ENCODE measurements around the gene STK10. TPM values are rescaled to one million over a fixed set of nuclear protein-coding genes. Genes with fewer than 3 reads are reported as not detected.

The STK10 gene
- total and polyA plus RNA-seq, 2 experiments from 2014 or later: 7.5 to 17.8 TPM

GRCh38 chr5:172178301-172178987 is 9.6 kb downstream of the STK10 start (continued):
- TF ChIP-seq ZNF462 (CRISPR knock-in tag; IDR thresholded peaks at IDR 0.05) (no peak), ETS1 (IDR thresholded peaks at IDR 0.05) (no peak)

DNA sequence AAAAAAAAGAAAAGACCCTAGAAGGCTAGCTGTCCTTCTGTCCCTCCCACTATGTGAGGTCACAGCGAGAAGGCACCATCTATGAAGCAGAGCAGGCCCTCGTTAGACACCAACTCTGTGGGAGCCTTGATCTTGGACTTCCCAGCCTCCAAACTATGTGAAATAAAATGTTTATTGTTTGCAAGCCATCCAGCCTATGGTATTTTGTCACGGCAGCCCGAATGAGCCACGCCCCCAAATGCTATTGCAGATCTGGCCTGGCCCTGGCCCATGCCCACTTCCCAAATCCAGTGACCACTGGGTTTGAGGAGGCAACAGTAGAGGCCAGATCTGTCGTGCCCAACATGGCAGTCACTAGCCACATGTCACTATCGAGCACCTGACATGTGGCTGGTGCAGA is 10.8 kb downstream of the STK10 start:
- H3K27ac ChIP-seq (ENCODE audit: low read depth): no peak overlapping the region
- Mint-ChIP-seq H3K9me3 (no peaks in the 10 kb centered on the region; the same call in 2 of the 3 replicates), H3K4me3 (no peak overlapping the region), H3K36me3 (ENCODE audit: low read depth) (peaks cover 5% of the 10 kb centered on the region; the same call in 1 of the 3 replicates), H3K4me1 (peaks cover 36% of the 10 kb centered on the region), H3K27me3 (ENCODE audit: insufficient read depth, low read depth, poor library complexity) (peaks cover 10% of the 10 kb centered on the region), H3K27ac (no peak overlapping the region)
- no peak overlapping the region for H2AFZ ChIP-seq
- H3K4me3 ChIP-seq: no peak overlapping the region
- H4K20me1 ChIP-seq (replicated peaks; ENCODE audit: insufficient read depth): peaks cover 16% of the 10 kb centered on the region
- H3K4me1 ChIP-seq (ENCODE audit: insufficient read depth): peaks cover 31% of the 10 kb centered on the region
- no peak overlapping the region for H3K4me2 ChIP-seq
- H3K79me2 ChIP-seq (replicated peaks; ENCODE audit: insufficient read depth): peaks cover 37% of the 10 kb centered on the region
- no peaks in the 10 kb centered on the region for H3K27me3 ChIP-seq (ENCODE audit: insufficient read depth)
- DNase-seq (ENCODE audit: low spot score): no peak
- ATAC-seq: no peak
- H3K9me2 ChIP-seq (ENCODE audit: insufficient read depth): no peaks in the 10 kb centered on the region
- no peaks in the 10 kb centered on the region for H3K36me3 ChIP-seq (ENCODE audit: insufficient read depth)
- 0 out of 2 replicates have a peak, but pooled peaks cover 8% of the 10 kb centered on the region for H3F3A ChIP-seq (replicated peaks; ENCODE audit: low read depth)
- no peak for TF ChIP-seq REST (IDR thresholded peaks at IDR 0.05; ENCODE audit: unreplicated experiment)
- no peak for TF ChIP-seq ZNF114 (CRISPR knock-in tag; IDR thresholded peaks at IDR 0.05)
- TF ChIP-seq ETS1 (IDR thresholded peaks at IDR 0.05): no peak
- no peak for TF ChIP-seq EZH2phosphoT487 (IDR thresholded peaks at IDR 0.05; ENCODE audit: unreplicated experiment)
- TF ChIP-seq JUNB (IDR thresholded peaks at IDR 0.05; ENCODE audit: unreplicated experiment): no peak
- TF ChIP-seq, protein P1, sequence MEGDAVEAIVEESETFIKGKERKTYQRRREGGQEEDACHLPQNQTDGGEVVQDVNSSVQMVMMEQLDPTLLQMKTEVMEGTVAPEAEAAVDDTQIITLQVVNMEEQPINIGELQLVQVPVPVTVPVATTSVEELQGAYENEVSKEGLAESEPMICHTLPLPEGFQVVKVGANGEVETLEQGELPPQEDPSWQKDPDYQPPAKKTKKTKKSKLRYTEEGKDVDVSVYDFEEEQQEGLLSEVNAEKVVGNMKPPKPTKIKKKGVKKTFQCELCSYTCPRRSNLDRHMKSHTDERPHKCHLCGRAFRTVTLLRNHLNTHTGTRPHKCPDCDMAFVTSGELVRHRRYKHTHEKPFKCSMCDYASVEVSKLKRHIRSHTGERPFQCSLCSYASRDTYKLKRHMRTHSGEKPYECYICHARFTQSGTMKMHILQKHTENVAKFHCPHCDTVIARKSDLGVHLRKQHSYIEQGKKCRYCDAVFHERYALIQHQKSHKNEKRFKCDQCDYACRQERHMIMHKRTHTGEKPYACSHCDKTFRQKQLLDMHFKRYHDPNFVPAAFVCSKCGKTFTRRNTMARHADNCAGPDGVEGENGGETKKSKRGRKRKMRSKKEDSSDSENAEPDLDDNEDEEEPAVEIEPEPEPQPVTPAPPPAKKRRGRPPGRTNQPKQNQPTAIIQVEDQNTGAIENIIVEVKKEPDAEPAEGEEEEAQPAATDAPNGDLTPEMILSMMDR (conservative IDR thresholded peaks at IDR 0.05; ENCODE audit: low read depth in 2 of 2): no peak
- no peak for TF ChIP-seq CREB1 (CRISPR knock-in tag; IDR thresholded peaks at IDR 0.05; ENCODE audit: low read depth)
- no peak for TF ChIP-seq STAT1 (IDR thresholded peaks at IDR 0.05; ENCODE audit: unreplicated experiment)
- no peak for TF ChIP-seq EZH2 (IDR thresholded peaks at IDR 0.05; ENCODE audit: low read depth, unreplicated experiment)
